ENCODE results near the gene HCK. TPM values are rescaled to one million over a fixed set of nuclear protein-coding genes. Genes with fewer than 3 reads are reported as not detected.

HCK gene
- total and polyA plus RNA-seq, 9 of the 15 experiments (the other 6 are each of a cell fraction or from before 2014, with no cell fraction given): 0.09 to 0.51 (median 0.27) TPM; not detected in 6

DNA sequence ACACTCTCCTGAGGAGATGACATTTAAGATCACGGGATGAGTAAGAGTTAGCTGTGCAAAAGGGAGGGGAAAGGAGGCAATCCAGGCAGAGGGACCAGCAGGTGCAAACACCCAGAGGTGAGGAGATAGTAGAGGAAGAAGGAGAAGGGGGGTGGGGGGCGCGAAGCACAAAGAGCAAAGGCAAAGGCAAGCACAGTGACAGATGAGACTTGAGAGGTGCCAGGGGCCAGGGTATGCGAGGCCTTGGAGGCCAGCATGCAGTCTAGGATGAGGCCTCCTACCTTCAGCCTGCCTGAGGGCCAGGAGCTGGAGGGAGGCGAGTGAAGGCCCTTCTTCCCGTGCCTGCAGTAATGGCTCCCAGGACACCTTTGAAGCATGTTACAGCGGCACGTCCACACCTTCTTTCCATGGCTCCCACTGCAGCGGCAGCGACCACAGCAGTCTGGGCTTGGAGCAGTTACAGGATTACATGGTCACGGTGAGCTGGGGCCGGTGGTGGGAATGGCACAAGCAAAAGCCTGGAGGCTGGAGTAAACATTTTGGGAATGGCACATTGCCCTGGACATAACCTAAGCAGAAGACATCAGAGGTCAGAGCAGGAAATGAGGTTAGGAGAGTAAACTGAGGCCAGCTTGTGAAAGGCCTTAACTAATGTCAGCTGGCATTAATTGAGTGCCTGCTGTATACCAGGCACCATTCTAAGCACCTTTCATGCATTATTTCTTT, 23.2 kb upstream of the HCK start:
- DNase-seq (ENCODE audit: extremely low read depth in 1 of 4, low spot score in 3 of 4) (peak in 1 of 4 experiments; percentile 19), FAIRE-seq (no peak), ATAC-seq (peak; percentile 62)
- peaks cover 0 to 11% of the 10 kb centered on the region in 2 experiments; a peak in 3 of 5 replicates for H3K4me1 ChIP-seq (replicated peaks in 1 of 2; ENCODE audit: control insufficient read depth in 2 of 2, insufficient read depth in 2 of 2, low read length in 2 of 2)
- no TSS peak for BruUV-seq (replicated peaks)
- H3K36me3 ChIP-seq (ENCODE audit: control insufficient read depth, insufficient read depth, low read length): no peaks in the 10 kb centered on the region
- no peak overlapping the region for H3K27ac ChIP-seq (ENCODE audit: extremely low read depth, low read depth, low read length)
- POLR2A ChIA-PET: interaction anchor here (0.6 to 1.1 kb wide), 2 partner anchors 90 to 192 kb away, joined by 3 read pairs; no protein-coding TSS in a partner anchor
- CTCF ChIA-PET (ENCODE audit: low intra/inter-chr PET ratio): interaction anchor here (0.6 kb wide), 1 partner anchor 91 kb away, joined by 6 read pairs; no protein-coding TSS in a partner anchor
- H3K9me3 ChIP-seq (replicated peaks; ENCODE audit: control insufficient read depth, insufficient read depth, low read depth, low read length): no peaks in the 10 kb centered on the region
- H3K79me2 ChIP-seq (ENCODE audit: control insufficient read depth, insufficient read depth, low read length): no peaks in the 10 kb centered on the region
- peaks cover 2 to 47% of the 10 kb centered on the region in 2 experiments; a peak in 4 of 5 replicates for H3K27me3 ChIP-seq (ENCODE audit: control insufficient read depth in 2 of 2, insufficient read depth in 2 of 2, low read length in 2 of 2)
- no peak overlapping the region for H3K4me2 ChIP-seq (ENCODE audit: insufficient read depth, low read length)
- 8% methylated on average over 10 of the region's 12 CpGs for WGBS (ENCODE audit: insufficient coverage, low coverage, missing lambda C conversion rate)
- H3K9me1 ChIP-seq (ENCODE audit: control insufficient read depth, insufficient read depth, low read length): no peaks in the 10 kb centered on the region
- peak overlapping the region in 1 of 2 experiments; percentile 29; a peak in 1 of 4 replicates for H3K9ac ChIP-seq (ENCODE audit: insufficient read depth in 1 of 2, low read depth in 2 of 2, low read length in 2 of 2)
- intact Hi-C loops (cut with micrococcal nuclease): no loop called here
- no peak overlapping the region for H3K4me3 ChIP-seq
- in situ Hi-C loops (cut with MboI): loop anchor here (10.0 kb wide), 1 partner anchor 174 kb away; no protein-coding TSS in a partner anchor
- H4K20me1 ChIP-seq (replicated peaks; ENCODE audit: control insufficient read depth, insufficient read depth, low read length): no peaks in the 10 kb centered on the region
- H2AFZ ChIP-seq (ENCODE audit: low read depth, low read length): peak overlapping the region; percentile 44; the same call in 1 of the 2 replicates
- TF ChIP-seq POU5F1 (IDR thresholded peaks at IDR 0.05; ENCODE audit: borderline replicate concordance, low read depth, low read length, partially characterized antibody) (no peak), ZNF445 (CRISPR knock-in tag; IDR thresholded peaks at IDR 0.05; ENCODE audit: low read depth) (no peak), EP300 (IDR thresholded peaks at IDR 0.05; ENCODE audit: low read length) (no peak), KLF16 (IDR thresholded peaks at IDR 0.05) (no peak), ILF3 (IDR thresholded peaks at IDR 0.05; ENCODE audit: borderline replicate concordance) (no peak), MTA2 (IDR thresholded peaks at IDR 0.05; ENCODE audit: low read depth) (no peak), NFE2L1 (tag; IDR thresholded peaks at IDR 0.05; ENCODE audit: borderline replicate concordance, low read depth) (no peak), ZKSCAN8 (CRISPR knock-in tag; IDR thresholded peaks at IDR 0.05) (peak; percentile 67; the same call in 1 of the 2 replicates), LARP7 (IDR thresholded peaks at IDR 0.05) (no peak), CBFA2T3 (IDR thresholded peaks at IDR 0.05) (no peak), NCOA1 (IDR thresholded peaks at IDR 0.05; ENCODE audit: low read depth) (no peak), SMAD4 (CRISPR knock-in tag; conservative IDR thresholded peaks at IDR 0.05) (no peak), NEUROD1 (IDR thresholded peaks at IDR 0.05; ENCODE audit: borderline replicate concordance, low read depth, low read length, partially characterized antibody) (peak; percentile 65), HMGN3 (IDR thresholded peaks at IDR 0.05; ENCODE audit: borderline replicate concordance, extremely low read depth, insufficient read length, low read depth, low read length) (no peak), PPARD (CRISPR knock-in tag; IDR thresholded peaks at IDR 0.05) (no peak), CCNT2 (IDR thresholded peaks at IDR 0.05; ENCODE audit: borderline replicate concordance, extremely low read depth, insufficient read length, low read depth, low read length) (no peak), NCOA6 (IDR thresholded peaks at IDR 0.05) (no peak), EZH2 (IDR thresholded peaks at IDR 0.05; ENCODE audit: borderline replicate concordance, low read depth, low read length) (no peak), HNRNPL (IDR thresholded peaks at IDR 0.05; ENCODE audit: low read depth, low read length) (no peak)
- TF ChIP-seq, protein P1, sequence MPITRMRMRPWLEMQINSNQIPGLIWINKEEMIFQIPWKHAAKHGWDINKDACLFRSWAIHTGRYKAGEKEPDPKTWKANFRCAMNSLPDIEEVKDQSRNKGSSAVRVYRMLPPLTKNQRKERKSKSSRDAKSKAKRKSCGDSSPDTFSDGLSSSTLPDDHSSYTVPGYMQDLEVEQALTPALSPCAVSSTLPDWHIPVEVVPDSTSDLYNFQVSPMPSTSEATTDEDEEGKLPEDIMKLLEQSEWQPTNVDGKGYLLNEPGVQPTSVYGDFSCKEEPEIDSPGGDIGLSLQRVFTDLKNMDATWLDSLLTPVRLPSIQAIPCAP (CRISPR knock-in tag; IDR thresholded peaks at IDR 0.05; ENCODE audit: borderline replicate concordance): no peak
- TF ChIP-seq, protein P2, sequence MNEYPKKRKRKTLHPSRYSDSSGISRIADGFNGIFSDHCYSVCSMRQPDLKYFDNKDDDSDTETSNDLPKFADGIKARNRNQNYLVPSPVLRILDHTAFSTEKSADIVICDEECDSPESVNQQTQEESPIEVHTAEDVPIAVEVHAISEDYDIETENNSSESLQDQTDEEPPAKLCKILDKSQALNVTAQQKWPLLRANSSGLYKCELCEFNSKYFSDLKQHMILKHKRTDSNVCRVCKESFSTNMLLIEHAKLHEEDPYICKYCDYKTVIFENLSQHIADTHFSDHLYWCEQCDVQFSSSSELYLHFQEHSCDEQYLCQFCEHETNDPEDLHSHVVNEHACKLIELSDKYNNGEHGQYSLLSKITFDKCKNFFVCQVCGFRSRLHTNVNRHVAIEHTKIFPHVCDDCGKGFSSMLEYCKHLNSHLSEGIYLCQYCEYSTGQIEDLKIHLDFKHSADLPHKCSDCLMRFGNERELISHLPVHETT (CRISPR knock-in tag; conservative IDR thresholded peaks at IDR 0.05 in 1 of 2, IDR thresholded peaks at IDR 0.05 in 1 of 2): no peak

Data from K562 (cell line).